Thymus (tissue), 11 donors: ENCODE results near the gene TOMM20. TPM values are rescaled to one million over a fixed set of nuclear protein-coding genes. Genes with fewer than 3 reads are reported as not detected.

Source experiments
- DNase-seq, 9 donors: peaks; one replicate each; pipeline ENCODE4 v3.0.0-alpha.2; 2013; ENCODE audit warnings: low spot score in 9 of 9, low read depth in 6 of 9, missing footprints in 1 of 9
- H3K27ac ChIP-seq, 2 donors: one replicate each; pipeline ENCODE4 v1.5.1; 2013; ENCODE audit warnings: control low read depth in 1 of 2, low read depth in 1 of 2, low read length in 1 of 2, mild to moderate bottlenecking in 1 of 2, moderate library complexity in 1 of 2
- H3K27me3 ChIP-seq, 2 donors: one replicate each; pipeline ENCODE4 v1.5.1; 2013; ENCODE audit warnings: low read length in 1 of 2; ENCODE audit not compliant: control insufficient read depth in 2 of 2, insufficient read depth in 1 of 2
- H3K36me3 ChIP-seq, 2 donors: one replicate each; pipeline ENCODE4 v1.5.1; 2013; ENCODE audit warnings: low read length in 1 of 2, mild to moderate bottlenecking in 1 of 2, moderate library complexity in 1 of 2; ENCODE audit not compliant: control insufficient read depth in 2 of 2, insufficient read depth in 2 of 2
- H3K4me1 ChIP-seq, 2 donors: one replicate each; pipeline ENCODE4 v1.5.1; 2013; ENCODE audit warnings: low read length in 2 of 2; ENCODE audit not compliant: control insufficient read depth in 2 of 2, insufficient read depth in 2 of 2
- H3K4me3 ChIP-seq, 2 donors: one replicate each; pipeline ENCODE4 v1.5.1; 2013; ENCODE audit warnings: low read length in 2 of 2, control low read depth in 1 of 2, mild to moderate bottlenecking in 1 of 2
- H3K9me3 ChIP-seq, 2 donors: one replicate each; pipeline ENCODE4 v1.5.1; 2013; ENCODE audit warnings: low read length in 1 of 2, mild to moderate bottlenecking in 1 of 2; ENCODE audit not compliant: control insufficient read depth in 2 of 2, insufficient read depth in 1 of 2
- WGBS: extraction: QIAGEN DNeasy Blood & Tissue Kit; methylation state at CpG from one replicate; pipeline ENCODE4 v1.1.7; 2013; 5-methylcytosine and 5-hydroxymethylcytosine counted together
- polyA plus RNA-seq: library from polyadenylated mRNA; stranded (reverse); fragments of 200-250 nt; gene quantifications from one replicate; pipeline ENCODE4 v1.2.3, GENCODE V29; 2013
- total RNA-seq: library from RNA; stranded (reverse); fragments of 120-200 nt; gene quantifications from one replicate; pipeline ENCODE4 v1.2.4, GENCODE V29; 2013
- donor health status: healthy.

The TOMM20 gene
- total and polyA plus RNA-seq, 2 donors: 54.1 to 76.8 TPM

- 99% methylated on average over 4 of the region's 4 CpGs for WGBS
- no peak overlapping the region for H3K4me3 ChIP-seq
These were observed 1.3 kb upstream of the TOMM20 start for GRCh38 chr1:235129774-235130570.

DNA sequence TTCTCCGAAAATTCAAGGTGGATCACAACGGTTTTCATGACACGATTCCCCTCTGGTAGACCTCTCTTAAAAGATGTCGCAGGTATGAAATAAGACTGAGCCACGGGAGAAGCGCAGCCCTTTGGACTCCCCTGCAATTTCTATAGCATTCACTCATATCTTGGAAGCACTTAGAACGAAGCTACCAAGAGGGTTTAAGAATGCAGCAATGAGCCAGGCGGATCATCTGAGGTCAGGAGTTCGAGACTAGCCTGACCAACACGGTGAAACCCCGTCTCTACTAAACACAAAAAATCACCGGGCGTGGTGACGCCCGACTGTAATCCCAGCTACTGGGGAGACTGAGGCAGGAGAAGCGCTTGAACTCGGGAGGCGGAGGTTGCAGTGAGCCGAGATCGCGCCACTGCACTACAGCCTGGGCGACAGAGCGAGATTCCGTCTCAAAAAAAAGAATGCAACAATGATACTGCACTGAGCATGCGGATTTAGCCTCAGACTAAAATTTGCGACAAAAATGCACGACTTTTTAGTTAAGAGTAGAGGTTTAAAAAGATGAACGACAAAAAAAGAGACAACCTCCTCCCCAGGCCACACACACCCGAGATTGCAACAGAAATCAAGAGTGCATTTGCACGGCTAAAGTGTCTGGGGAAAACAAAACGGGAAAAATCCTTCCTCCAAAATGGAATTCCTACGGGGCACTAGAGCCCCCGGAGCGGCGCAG is 743 bp downstream of the TOMM20 start:
- peaks cover 7 to 37% of the 10 kb centered on the region in 2 donors for H3K36me3 ChIP-seq
- peak in 2 of 9 donors; percentile 29 to 37 for DNase-seq
- peak overlapping the region; percentile 85 to 96 for H3K27ac ChIP-seq
- 2% methylated on average over 35 of the region's 35 CpGs for WGBS
- no peaks in the 10 kb centered on the region for H3K27me3 ChIP-seq
- peak overlapping the region; percentile 61 to 81 for H3K4me3 ChIP-seq
- peaks cover 6 to 16% of the 10 kb centered on the region in 2 donors for H3K4me1 ChIP-seq
- no peaks in the 10 kb centered on the region for H3K9me3 ChIP-seq

More at GRCh38 chr1:235129774-235130570, 1.3 kb upstream of the TOMM20 start:
- H3K27me3 ChIP-seq: no peaks in the 10 kb centered on the region
- H3K36me3 ChIP-seq: peaks cover 10 to 42% of the 10 kb centered on the region in 2 donors
- H3K9me3 ChIP-seq: no peaks in the 10 kb centered on the region
- no peak overlapping the region for H3K27ac ChIP-seq
- H3K4me1 ChIP-seq: peaks cover 3 to 16% of the 10 kb centered on the region in 2 donors
- no peak for DNase-seq

- H3K27me3 ChIP-seq: no peaks in the 10 kb centered on the region
- H3K27ac ChIP-seq: no peak overlapping the region
- peaks cover 6 to 16% of the 10 kb centered on the region in 2 donors for H3K4me1 ChIP-seq
- peaks cover 7 to 39% of the 10 kb centered on the region in 2 donors for H3K36me3 ChIP-seq
- peak overlapping the region; percentile 61 to 81 for H3K4me3 ChIP-seq
- H3K9me3 ChIP-seq: no peaks in the 10 kb centered on the region
- WGBS: 49% methylated on average over 4 of the region's 4 CpGs
- DNase-seq: no peak
These were observed 1.4 kb downstream of the TOMM20 start for GRCh38 chr1:235127203-235127602.

GRCh38 chr1:235124665-235125064 is 4.0 kb downstream of the TOMM20 start:
- H3K27me3 ChIP-seq: no peaks in the 10 kb centered on the region
- peaks cover 10 to 50% of the 10 kb centered on the region in 2 donors for H3K36me3 ChIP-seq
- H3K27ac ChIP-seq: no peak overlapping the region
- no peak overlapping the region for H3K4me3 ChIP-seq
- H3K4me1 ChIP-seq: peaks cover 6 to 16% of the 10 kb centered on the region in 2 donors
- WGBS: 93% methylated on average over 1 of the region's 1 CpG
- H3K9me3 ChIP-seq: no peaks in the 10 kb centered on the region
- DNase-seq: no peak

DNA sequence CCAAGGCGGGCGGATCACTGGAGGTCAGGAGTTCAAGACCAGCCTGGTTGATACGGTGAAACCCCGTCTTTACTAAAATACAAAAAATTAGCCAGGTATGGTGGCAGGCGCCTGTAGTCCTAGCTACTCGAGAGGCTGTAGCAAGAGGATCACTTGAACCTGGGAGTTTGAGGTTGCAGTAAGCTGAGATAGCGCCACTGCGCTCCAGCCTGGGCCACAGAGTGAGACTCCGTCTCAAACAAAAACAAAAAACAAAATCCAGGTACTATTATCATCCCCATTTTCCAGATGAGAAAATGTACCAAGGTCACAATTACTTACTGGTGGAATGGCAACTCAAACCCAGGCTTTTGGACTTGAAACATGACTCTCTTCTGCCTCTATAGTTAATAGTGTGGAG is 4.5 kb downstream of the TOMM20 start:
- Histone ChIP-seq H3K27me3 (no peaks in the 10 kb centered on the region), H3K9me3 (no peaks in the 10 kb centered on the region), H3K4me1 (peaks cover 6 to 16% of the 10 kb centered on the region in 2 donors), H3K36me3 (peaks cover 10 to 55% of the 10 kb centered on the region in 2 donors), H3K4me3 (no peak overlapping the region), H3K27ac (no peak overlapping the region)
- WGBS: 98% methylated on average over 9 of the region's 9 CpGs
- DNase-seq: no peak

DNA sequence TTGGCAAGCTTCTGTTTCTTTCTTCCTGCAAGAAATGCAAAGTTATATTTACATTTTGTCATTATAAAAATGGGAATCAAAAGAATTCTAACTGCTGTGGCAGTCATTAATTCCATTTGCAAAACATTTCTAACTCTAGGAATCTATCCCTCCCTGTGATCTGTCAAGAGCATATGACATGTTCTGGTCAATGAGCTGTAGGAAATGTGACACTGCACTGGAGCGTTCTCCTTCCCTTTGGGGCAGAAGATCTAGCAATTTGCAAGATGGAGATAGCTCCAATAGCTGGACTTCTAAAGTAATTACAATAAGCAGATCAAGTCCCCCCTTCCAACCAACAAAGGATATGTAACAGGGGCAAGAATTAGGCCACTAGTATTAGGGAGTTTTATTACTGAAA is 6.3 kb downstream of the TOMM20 start:
- WGBS: 96% methylated on average over 1 of the region's 1 CpG
- H3K4me1 ChIP-seq: peaks cover 6 to 13% of the 10 kb centered on the region in 2 donors
- H3K4me3 ChIP-seq: no peak overlapping the region
- no peak for DNase-seq
- H3K36me3 ChIP-seq: peaks cover 25 to 73% of the 10 kb centered on the region in 2 donors
- H3K9me3 ChIP-seq: no peaks in the 10 kb centered on the region
- H3K27me3 ChIP-seq: no peaks in the 10 kb centered on the region
- no peak overlapping the region for H3K27ac ChIP-seq

DNA sequence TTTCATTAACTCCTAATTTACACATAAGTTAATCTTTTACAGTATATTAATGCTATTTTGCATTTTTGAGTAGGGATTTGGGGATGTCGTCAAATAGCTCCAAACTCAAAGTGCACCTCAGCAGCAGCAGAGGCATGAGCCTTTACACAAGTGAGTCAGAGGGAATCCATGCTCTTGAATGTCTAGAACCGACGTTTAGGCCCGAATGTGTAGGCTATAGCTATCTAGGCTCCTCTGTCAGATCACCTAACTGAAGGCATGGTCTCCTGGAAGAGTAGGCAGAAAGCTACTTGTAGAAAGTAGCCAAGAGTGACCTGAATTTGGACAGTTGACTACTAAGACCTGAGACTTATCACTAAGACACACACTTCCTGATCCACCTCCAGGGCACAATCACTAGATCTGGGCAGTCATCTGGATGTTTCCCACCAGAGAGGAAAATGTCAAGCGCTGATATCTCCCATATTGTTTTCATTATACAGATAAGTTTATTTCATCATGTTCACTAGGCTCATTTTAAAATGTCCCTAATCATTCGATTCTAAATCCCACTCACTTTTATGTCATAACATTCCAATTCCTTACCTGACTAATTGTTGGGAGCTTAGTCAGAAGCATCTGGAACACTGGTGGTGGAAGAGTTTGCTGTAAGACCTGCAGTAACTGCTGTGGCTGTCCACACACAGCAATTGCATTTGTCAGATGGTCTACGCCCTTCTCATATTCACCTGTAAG is 15.3 kb downstream of the TOMM20 start:
- no peaks in the 10 kb centered on the region for H3K4me1 ChIP-seq

DNA sequence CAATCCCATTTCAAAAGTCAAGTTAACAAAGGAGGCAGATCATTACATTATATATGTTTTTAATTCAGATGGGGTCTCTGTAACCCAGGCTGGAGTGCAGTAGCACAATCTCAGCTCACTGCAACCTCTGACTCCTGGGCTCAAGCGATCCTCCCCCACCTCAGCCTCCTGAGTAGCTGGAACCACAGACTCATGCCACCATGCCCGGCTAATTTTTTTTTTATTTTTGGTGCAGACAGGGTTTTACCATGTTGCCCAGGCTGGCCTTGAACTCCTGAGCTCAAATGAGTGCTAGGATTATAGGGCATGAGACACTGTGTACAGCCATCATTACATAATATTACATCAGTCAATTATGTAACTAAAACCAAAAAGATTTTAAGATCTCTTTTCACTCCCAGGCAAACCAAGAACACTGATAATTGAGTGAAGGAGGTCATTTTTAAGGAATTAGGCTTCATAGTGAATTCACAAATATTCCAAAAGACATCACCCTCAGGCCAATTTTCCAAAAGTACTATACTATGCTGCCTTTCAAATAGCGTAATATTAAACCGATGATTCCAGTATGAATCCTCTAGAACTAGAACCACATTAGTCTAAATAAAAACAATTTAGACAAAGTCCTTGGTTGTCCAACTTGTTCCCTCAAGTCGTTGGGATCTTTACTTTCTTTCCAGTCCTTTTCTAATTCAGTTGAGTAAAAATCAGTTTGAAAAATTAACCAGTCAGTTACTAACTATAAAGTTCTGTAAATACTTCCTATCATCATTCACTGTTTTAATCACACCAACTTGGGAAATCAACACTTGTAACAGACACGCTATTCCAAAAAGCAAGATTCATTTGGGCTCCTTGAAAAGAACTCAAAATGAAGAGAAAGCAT is 16.1 kb downstream of the TOMM20 start:
- Histone ChIP-seq H3K36me3 (peaks cover 32 to 84% of the 10 kb centered on the region in 2 donors), H3K27ac (no peak overlapping the region), H3K4me3 (no peak overlapping the region), H3K9me3 (no peaks in the 10 kb centered on the region), H3K27me3 (no peaks in the 10 kb centered on the region), H3K4me1 (no peaks in the 10 kb centered on the region)
- WGBS: 97% methylated on average over 6 of the region's 6 CpGs
- no peak for DNase-seq

More for the DNA sequence above, 15.3 kb downstream of the TOMM20 start:
- Histone ChIP-seq H3K27me3 (no peaks in the 10 kb centered on the region), H3K4me3 (no peak overlapping the region), H3K36me3 (peaks cover 38 to 85% of the 10 kb centered on the region in 2 donors), H3K27ac (no peak overlapping the region), H3K9me3 (no peaks in the 10 kb centered on the region)
- 99% methylated on average over 7 of the region's 7 CpGs for WGBS
- DNase-seq: no peak
